ENCODE data around the gene NXF1. TPM values are rescaled to one million over a fixed set of nuclear protein-coding genes. Genes with fewer than 3 reads are reported as not detected.

The NXF1 gene
- total and polyA plus RNA-seq, 10 of the 15 experiments (the other 5 are each of a cell fraction or from before 2014, with no cell fraction given) = 20.7 to 84.9 (median 40.6) TPM

DNA sequence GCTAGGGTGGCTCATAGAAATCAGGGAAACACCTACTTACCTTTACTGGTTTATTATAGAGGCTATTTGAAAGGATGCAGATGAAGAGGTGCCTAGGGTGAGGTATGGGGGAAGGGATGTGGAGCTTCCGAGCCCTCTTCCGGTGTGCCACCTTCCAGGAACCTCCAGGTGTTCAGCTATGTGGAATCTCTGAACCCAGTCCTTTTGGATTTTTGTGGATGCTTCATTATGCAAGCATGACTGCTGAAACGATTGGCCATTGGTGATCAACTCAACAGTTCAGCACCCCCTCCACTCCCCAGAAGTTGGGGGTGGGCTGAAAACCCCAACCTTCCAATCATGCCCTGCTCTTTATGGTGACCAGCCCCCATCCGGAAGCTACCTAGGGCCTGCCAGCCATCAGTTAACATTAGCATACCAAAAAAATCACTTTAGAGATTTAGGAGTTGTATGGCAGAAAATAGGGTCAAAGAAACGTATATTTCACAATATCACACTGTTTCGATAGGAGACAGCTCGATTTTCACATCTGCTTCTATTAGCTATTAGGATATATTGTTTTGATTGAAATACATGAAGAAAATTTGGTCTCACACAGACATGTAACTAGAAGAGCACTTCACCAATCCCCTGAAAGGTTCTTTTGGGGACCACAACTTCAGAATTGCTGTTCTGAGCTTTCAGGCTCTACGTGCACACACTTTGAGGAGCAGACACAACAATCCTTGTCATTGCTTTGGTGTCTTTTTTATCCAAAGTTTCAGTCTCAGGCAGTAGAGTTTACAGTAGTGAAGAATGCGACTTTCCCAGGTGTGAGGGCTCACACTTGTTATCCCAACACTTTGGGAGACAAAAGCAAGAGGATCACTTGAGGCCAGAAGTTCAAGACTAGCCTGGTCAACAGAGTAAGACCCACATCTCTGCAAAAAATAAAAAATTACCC is 47.1 kb downstream of the NXF1 start (continued):
- TF ChIP-seq, protein P1, sequence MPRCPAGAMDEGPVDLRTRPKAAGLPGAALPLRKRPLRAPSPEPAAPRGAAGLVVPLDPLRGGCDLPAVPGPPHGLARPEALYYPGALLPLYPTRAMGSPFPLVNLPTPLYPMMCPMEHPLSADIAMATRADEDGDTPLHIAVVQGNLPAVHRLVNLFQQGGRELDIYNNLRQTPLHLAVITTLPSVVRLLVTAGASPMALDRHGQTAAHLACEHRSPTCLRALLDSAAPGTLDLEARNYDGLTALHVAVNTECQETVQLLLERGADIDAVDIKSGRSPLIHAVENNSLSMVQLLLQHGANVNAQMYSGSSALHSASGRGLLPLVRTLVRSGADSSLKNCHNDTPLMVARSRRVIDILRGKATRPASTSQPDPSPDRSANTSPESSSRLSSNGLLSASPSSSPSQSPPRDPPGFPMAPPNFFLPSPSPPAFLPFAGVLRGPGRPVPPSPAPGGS (IDR thresholded peaks at IDR 0.05; ENCODE audit: borderline replicate concordance, insufficient read depth, low read depth, low read length, poor library complexity, severe bottlenecking) = no peak
- TF ChIP-seq BCL11A (IDR thresholded peaks at IDR 0.05; ENCODE audit: low read depth, low read length) (no peak), MTA2 (IDR thresholded peaks at IDR 0.05; ENCODE audit: low read depth) (no peak)

DNA sequence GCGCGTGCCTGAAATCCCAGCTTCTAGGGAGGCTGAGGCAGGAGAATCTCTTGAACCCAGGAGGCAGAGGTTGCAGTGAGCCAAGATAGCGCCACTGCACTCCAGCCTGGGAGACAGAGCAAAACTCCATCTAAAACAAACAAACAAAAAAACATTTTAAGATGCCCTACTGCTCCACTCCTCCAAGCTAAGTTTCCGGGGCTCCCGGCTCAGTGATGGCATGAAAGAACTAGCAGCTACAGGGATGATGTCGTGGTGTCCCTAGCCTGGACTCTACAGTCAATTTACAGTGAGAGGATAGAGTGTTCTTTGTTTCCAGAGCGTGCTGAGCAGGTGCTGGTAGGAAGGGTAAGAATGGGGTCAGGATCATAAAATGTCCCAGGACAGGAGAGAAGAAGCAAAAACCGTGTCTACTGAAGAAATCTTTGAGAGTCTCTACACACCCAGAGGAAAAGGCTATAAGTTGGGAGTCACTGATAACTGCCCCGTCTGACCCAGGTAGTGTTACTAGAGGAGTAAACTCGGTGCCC is 50.1 kb downstream of the NXF1 start:
- 72% methylated on average over 10 of the region's 10 CpGs for WGBS (ENCODE audit: insufficient coverage, insufficient replicate concordance, low lambda C conversion rate, missing lambda C conversion rate)
- H4K20me1 ChIP-seq (ENCODE audit: control insufficient read depth, insufficient read depth) = no peaks in the 10 kb centered on the region
- H3K27me3 ChIP-seq (replicated peaks in 1 of 2; ENCODE audit: control insufficient read depth in 2 of 2, insufficient read depth in 2 of 2, low read length in 1 of 2) = no peaks in the 10 kb centered on the region
- H3K4me3 ChIP-seq = no peak overlapping the region
- POLR2A ChIA-PET = interaction anchor here (1.1 to 4.6 kb wide), 11 partner anchors 9 to 96 kb away, joined by 3 to 70 read pairs (median 10); partner anchors contain the start of genes C11orf98, CSKMT, HNRNPUL2 and NXF1
- BruUV-seq (replicated peaks) = no TSS peak
- no peak overlapping the region for H3K27ac ChIP-seq (ENCODE audit: control insufficient read depth, insufficient read depth)
- DNase-seq (ENCODE audit: low read depth, low spot score) (no peak), FAIRE-seq (no peak), ATAC-seq (no peak)
- no peaks in the 10 kb centered on the region; the same call in 1 of the 2 replicates for H3K79me2 ChIP-seq (ENCODE audit: control insufficient read depth, insufficient read depth, low read length)
- intact Hi-C loops (cut with micrococcal nuclease; ENCODE audit: unreplicated experiment) (no loop called here), in situ Hi-C loops (cut with MboI) (no loop called here)
- no peak for TF ChIP-seq EP300 (IDR thresholded peaks at IDR 0.05; ENCODE audit: borderline replicate concordance in 1 of 2, control insufficient read depth in 1 of 2, low read depth in 2 of 2, low read length in 2 of 2)
- TF ChIP-seq TCF3 (IDR thresholded peaks at IDR 0.05; ENCODE audit: borderline replicate concordance, insufficient read depth, low read depth, low read length) = no peak
- no peaks in the 10 kb centered on the region for H3K36me3 ChIP-seq (ENCODE audit: control insufficient read depth in 2 of 2, insufficient read depth in 2 of 2, low read length in 1 of 2)
- no peak overlapping the region for H2AFZ ChIP-seq (ENCODE audit: control insufficient read depth, low read depth, low read length)
- no peak overlapping the region for H3K9ac ChIP-seq (ENCODE audit: control insufficient read depth, insufficient read depth, low read length)
- H3K9me3 ChIP-seq (replicated peaks; ENCODE audit: control insufficient read depth, insufficient read depth, low read length) = no peaks in the 10 kb centered on the region
- peaks cover 6% of the 10 kb centered on the region for H3K4me1 ChIP-seq (ENCODE audit: control insufficient read depth, insufficient read depth, low read length)
- CTCF ChIA-PET = interaction anchor here (1.3 to 3.5 kb wide), 5 partner anchors 14 to 34 kb away, joined by 3 to 42 read pairs (median 11); partner anchors contain the start of genes TAF6L and TTC9C
- SMC1A ChIA-PET (ENCODE audit: uncharacterized antibody, unreplicated experiment) = interaction anchor here (3.5 kb wide), 1 partner anchor 26 kb away, joined by 27 read pairs; the partner anchor contains the start of genes HNRNPUL2 and TTC9C
- H3K4me2 ChIP-seq (ENCODE audit: control insufficient read depth, insufficient read depth) = peak overlapping the region; percentile 82
- RAD21 ChIA-PET (ENCODE audit: unreplicated experiment) = interaction anchor here (1.9 to 2.1 kb wide), 2 partner anchors 26 to 91 kb away, joined by 11 to 44 read pairs; partner anchors contain the start of genes C11orf98, CSKMT, HNRNPUL2 and TTC9C
